ENCODE data around the gene TRPM5.
"Not testable (repeated sequence)": the region's sequence is repeated elsewhere in the genome, so short reads cannot be mapped to it uniquely, and the experiment has no call there.

Gene TRPM5, protein sequence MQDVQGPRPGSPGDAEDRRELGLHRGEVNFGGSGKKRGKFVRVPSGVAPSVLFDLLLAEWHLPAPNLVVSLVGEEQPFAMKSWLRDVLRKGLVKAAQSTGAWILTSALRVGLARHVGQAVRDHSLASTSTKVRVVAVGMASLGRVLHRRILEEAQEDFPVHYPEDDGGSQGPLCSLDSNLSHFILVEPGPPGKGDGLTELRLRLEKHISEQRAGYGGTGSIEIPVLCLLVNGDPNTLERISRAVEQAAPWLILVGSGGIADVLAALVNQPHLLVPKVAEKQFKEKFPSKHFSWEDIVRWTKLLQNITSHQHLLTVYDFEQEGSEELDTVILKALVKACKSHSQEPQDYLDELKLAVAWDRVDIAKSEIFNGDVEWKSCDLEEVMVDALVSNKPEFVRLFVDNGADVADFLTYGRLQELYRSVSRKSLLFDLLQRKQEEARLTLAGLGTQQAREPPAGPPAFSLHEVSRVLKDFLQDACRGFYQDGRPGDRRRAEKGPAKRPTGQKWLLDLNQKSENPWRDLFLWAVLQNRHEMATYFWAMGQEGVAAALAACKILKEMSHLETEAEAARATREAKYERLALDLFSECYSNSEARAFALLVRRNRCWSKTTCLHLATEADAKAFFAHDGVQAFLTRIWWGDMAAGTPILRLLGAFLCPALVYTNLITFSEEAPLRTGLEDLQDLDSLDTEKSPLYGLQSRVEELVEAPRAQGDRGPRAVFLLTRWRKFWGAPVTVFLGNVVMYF (N-terminal part only)

DNA sequence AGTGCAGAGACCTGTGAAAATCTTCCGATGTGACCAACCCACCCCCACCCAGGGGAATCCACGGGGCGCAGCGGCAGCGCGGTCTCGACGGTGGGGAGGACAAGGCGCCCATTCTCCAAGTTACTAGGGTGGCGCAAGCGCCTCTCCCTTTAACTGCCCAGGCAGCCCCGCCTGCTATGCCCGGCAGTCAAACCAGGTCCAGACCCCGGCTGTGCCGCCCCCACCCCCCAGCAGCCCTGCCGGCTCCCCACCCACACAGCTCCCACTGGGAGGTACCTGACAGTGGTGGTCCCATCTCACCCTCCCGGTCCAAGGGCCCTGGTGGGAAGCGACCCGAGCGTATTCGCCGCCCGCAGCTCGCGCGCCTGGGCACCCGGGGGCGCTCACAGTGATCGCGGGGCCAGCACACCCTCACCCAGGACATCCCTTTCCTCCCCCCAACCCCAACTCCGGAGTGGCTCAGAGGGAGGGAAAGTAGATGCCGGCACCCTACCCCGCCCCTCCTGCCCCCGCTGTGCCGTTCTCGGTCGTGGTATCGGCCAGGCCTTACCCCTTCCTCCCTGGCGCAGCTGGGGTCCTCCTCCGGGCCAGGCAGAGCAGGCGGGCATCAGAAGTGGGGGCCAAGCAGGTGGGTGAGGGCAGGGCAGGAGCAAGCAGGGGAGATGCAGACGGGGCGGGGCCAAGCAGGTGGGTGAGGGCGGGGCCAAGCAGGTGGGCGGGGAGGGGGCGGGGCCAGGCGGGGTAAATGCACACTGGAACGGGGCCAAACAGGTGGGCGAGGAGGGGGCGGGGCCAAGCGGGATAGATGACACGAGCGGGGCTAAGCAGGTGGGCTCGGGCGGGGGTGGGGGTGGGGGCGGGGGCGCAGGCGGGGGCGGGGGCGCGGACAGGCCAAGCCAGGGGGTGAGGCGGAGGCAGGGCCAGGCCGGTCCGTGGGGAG is at the start of gene TRPM5:
Gene TRPM5 (minus strand): TSS at position 634 of the 940 bp plus-strand sequence. CDS start 21,478 bp downstream, outside the sequence.
- DNase-seq = peak; percentile 54

DNA sequence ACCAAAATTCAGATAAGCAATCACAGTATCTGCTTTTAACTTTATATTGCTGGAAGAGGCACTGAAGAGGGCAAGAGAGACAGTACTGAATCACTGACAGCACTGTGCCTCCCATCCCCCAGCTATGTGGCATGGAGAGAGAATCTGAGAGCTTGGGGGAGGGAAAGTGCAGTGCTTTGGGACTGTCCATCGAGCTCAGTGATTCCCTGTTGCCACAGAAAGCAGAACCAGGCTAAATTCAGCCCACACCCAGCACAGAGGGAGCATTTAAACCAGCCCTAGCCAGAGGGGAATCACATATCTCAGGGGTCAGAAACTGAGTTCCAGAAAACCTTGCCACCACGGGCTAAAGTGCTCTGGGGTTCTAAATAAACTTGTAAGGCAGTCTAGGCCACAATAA is 44.8 kb upstream of the TRPM5 start:
- DNase-seq = no peak

DNA sequence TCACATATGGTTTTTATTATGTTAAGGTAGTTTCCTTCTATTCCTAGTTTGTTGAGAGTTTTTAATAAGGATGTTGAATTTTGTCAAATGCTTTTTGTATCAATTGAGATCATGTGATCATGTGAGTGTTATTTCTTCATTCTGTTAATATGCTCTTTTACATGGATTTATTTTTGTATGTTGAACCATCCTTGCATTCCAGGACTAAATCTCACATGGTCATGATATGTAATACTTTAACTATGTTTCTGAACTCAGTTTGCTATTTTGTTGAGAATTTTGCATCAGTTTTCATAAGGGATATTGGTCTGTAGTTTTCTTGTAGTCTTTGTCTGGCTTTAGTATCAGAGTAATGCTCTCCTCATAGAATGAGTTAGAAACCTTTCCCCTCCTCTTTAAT is 43.7 kb upstream of the TRPM5 start:
- no peak for DNase-seq

DNA sequence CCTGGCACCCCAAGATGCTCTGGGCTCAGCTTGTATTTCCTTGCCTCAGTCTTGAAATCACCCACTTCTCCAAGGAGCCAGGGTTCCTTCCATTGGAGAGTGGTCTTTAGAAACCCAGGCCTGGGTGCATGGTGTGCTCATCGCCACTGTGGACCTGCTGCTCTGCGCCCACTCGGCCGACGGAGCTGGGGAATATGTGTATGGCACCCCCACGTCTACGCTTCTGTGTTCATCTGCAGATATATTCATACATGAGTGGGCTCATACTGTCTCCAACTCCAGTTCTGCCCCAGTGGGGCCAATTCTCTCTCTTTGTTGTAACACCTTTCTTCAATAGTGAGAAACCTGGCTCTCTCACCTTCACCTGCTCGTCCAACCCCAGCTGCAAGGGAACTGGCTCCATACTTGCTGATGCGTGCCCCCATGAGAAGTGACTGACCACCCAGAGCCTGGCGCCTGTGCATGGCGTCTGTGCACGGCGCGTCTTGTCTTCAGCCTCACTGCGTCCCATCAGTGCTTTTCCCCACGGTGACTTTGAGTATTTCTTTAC is 40.3 kb upstream of the TRPM5 start:
- no peak for DNase-seq

DNA sequence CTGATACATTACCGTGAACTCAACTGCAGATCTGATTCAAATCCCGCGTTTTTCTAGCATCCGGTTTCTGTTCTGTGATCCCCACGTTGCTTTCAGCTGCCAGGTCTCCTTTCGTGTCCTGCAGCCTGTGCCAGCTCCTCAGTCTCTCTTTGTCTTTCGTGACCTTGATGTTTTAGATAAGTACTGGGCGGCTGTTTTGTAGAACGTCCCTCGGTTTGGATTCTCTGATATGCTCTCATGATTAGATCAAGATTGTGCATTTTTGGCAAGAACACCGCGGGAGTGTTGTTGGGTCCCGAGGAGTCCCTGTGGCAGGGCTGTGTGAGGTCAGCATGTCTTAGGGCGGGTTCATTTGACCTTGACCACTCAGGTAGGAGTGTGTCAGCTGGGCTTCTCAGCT is 39.1 kb upstream of the TRPM5 start:
- DNase-seq = no peak

DNA sequence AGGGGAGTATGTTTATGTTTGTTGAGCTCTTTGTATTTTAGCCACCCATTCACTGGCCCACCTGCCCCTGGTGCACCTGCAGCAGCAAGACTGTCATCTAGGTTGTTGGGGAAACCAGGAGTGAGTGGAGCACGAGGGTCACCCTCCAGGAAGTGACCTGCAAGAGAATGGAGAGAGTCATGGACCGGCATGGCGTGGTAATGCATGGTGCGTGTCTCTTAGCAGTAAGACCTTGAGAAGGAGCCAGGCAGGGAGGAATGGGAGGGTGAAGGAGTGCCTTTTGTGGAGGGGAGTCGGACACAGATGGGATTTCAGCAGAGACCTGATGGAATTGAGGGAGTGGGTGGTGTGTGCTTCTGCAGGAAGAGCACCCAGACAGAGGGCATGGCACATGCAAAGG is 38.4 kb upstream of the TRPM5 start:
- DNase-seq = no peak

DNA sequence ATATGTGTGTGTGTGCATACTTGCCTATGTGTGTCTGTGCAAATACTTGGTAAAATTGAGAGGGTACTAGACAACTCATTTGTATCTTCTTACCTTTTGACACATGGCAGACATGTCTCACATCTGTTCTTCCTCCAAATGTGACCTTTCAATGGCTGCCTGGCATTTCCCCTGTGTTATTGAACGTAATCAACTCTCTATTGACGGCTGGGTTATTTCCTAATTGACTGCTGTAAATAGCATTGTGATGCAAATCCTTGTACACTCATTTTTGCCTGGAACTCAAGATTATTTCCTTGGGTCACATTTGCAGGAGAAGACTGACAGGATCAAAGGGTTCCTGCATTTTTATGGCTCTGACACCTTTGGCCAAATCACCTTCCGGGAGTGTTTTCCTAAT is 37.9 kb upstream of the TRPM5 start:
- no peak for DNase-seq

DNA sequence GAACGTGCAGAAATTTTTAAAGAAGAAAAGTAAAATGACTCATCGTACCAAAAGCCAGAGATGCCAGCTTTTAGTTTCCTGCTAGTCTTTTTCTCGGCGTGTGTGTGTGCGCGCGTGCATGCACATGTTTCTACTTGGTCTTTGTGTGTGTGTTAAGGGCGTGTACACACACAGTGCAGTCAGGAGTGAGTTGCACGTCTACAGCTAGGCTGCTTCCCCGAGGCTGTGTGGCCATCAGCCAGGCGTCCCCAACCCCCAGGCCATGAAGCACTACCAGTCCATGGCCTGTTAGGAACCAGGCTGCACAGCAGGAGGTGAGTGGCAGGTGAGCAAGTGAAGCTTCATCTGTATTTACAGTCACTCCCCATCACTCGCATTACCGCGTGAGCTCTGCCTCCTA is 36.9 kb upstream of the TRPM5 start:
- no peak for DNase-seq

DNA sequence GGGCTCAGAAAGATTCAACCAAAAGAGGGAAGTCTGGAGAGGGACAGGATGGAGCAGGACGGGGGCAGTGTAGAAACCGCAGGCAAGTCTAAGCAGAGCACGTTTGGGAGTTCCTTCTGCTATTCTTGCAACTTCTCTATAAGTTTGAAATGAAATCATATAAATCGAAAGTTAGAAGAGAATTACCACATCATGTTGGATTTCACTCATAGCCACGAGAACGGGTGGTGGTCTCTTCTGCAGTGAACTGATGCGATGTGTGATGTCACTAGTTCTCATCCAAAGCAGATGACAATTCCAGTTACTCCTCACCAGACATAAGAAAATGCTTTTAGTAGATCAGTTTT is 36.5 kb upstream of the TRPM5 start:
- DNase-seq = peak; percentile 23

DNA sequence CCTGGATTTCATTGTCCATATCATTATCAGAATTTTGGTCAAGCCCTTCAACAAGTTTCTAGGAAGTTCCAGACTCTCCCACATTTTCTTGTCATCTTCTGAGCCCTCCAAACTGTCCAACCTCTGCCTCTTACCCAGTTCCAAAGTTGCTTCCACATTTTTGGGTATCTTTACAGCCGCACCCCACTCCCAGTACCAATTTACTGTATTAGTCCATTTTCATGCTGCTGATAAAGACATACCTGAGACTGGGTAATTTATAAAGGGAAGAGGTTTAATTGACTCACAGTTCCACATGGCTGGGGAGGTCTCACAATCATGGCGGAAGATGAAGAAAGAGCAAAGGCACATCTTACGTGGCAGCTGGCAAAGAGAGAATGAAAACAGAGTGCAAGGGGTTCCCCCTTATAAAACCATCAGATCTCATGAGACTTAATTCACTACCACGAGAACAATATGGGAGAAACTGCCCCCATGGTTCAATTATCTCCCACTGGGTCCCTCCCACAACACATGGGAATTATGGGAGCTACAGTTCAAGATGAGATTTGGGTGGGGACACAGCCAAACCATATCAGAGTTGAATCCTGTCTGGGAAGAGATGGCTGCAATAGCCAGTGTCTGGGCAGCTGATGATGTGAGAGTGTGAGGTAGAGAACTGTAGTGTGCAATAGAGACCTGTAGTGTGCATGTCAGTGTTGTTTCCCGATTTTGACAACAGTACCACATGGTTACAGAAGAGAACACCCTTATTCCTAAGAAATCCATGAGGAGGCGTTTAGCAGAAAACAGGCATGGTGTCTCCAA is 36.0 kb upstream of the TRPM5 start:
- DNase-seq = not testable (repeated sequence)

DNA sequence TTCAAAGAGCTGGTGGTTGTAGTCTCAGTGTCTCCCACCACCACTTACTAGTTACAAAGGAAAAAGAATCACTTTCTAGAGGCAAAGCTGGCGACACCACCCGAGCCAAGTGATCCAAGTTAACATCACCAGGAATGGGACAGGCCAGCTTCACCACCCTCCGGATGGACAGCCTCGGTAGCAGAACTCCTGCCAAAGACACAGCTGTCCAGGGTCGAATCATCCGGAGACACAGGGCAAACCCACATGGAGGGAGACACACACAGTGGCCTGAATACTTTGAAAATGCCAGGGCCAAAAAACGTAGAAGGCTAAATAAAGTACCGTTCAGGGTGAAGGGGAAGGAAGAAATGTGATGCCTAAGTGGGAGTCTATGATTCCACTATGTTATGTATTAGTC is 33.6 kb upstream of the TRPM5 start:
- DNase-seq = no peak

DNA sequence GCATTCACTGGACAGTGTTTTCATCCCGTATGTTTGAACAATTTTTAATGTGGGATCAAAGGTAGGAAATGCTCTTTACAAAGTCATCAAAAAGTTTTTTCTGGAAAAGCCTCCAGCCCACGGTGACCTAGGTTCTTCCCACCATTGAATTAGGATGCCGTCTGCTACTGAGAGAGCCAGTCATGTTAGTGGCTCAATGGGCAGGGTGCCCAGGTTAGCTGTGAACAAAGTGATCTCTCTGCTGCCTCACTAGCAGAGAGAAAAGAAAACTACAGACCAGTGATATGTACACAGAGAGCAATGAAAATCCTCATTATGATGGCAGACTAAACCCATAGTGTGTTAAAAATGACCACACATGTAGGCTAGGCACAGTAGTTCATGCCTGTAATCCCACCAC is 32.9 kb upstream of the TRPM5 start:
- DNase-seq = no peak

DNA sequence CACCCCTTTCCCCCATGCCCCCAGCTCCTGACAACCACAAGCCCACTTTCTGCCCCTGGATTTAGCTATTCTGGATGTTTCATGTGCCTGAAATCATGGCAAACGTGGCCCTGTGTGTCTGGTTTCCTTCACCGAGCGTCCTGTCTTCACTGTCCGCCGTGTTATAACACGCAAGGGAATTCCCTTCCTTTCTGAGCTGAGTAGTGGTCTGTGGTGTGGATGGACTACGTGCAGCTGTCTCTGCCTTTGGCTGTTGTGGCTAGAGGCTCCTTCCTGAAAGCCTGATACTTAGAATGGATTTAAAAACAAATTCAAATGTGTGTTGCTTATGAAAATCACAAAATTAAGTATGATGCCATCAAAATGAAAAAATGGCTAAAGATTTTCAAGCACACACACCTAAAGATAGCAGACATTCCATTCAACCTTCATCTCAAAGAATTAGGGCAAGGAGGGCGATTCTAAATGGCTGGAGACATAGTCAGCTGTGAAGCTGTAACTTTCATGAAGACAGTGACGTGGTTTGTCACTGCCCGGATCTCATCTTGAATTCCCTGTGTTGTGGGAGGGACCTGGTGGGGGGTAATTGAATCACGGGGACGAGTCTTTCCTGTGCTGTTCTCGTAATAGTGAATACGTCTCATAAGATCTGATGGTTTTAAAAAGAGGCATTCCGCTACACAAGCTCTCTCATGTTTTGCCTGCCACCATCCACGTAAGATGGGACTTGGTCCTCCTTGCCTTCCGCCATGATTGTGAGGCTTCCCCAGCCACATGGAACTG is 31.0 kb upstream of the TRPM5 start:
- DNase-seq = no peak

DNA sequence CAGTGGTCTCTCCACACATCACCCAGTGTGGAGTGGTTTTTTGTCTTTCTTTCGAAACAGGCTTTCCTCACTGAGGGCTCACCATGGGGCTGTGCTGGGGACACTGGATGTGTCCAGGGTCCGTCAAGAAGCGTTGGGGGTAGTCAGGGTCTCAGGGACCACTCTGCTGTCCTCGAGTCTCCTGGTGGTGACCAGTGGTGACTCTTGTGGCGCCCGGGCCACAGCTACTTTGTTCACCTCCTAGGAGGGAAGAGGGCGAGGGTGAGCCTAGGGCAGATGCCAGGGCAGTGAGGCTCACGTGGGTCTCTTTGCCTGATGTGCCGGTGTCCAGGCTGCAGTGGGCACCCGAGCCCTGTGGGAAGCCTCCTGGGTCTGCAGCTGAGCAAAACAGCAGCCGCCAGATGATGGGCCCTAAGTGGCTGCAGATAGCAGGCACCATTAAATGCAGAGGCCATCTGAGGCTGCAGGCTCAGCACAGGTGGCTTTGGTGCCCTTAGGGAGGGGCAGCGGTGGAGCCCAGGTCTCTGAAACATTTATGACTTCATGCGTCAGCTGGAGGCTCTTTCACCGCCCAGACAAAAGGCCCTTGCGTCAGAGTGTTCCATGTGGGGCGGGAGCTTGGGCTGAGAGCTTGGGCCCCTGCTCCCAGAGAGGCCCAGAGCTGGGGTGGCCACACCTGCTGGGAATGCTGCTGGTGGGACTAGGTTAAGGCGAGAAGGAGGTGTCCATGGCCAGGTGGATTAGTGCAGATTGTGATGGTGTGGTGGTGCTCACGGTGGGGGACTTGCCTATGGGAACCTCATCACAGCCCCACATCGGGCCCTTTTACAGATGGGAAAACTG is 30.0 kb upstream of the TRPM5 start:
- no peak for DNase-seq

DNA sequence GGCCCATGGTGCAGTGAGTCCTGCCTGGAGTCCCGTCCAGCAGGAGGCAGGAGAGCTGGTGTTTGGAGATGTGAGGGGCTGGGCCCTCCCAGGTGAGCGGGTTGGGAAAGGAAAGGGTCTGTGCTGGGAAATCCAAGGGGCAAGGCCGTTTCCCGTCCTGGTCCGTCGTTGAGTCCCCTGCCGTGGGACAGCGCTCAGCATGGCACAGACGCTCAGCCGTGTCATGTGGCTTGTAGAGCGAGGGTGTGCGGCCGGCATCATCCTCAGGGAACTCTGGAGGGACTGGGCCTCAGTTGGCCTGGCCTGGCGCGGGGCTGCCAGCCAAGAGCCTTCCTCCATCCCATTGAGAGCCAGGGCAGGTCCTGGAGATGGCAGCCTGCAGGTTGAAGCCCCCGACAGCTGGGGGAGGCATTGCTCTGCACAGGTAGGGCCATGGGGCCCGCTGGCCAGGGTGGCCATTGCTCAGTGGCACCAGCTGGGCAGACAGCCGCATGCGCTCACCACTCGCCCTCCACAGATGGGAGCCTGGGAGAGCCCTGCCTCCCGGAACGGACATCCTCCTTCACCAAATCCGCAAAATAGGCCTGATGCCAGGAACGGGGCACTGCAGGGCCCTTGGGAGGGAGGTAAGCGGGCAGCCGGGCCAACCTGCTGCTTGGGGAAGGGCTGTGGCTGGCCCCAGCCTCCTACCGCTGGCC is 29.2 kb upstream of the TRPM5 start:
- DNase-seq = no peak

DNA sequence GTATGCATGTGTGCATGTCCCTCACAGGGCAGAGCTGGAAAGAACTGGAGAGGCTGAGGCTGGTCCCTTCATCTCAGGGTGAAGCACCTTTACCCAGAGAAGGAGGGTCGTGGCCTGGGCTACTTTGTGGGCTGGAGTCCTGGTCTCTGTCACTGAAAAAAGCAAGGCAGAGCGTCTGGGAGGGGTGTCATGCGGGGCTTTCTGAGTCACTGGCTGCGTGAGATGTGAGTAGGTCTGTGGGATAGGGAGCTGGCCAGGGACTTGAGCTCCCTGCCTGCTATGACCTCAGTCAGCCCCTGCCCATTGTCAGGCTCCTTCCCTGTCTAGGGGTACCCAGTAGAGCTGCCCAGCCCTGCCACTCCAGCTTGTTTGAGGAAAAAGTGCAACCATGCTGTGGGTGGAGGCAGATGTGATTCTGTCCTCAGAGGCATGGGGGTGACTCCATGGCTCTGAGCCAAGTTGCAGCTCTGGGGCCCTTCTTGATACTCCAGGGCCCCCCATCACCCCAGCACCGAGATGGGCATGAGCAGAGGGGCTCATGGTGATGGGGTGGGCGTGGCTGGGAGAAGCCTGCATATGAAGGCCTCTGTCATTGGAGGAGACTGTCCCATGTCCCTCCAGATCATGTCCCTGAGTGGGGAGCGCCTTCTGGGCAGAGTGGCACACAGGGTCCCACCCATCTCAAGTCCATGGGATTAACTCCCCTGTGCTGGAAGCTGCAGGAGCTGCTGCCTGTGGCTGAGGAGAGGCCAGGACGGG is 28.3 kb upstream of the TRPM5 start:
- no peak for DNase-seq

DNA sequence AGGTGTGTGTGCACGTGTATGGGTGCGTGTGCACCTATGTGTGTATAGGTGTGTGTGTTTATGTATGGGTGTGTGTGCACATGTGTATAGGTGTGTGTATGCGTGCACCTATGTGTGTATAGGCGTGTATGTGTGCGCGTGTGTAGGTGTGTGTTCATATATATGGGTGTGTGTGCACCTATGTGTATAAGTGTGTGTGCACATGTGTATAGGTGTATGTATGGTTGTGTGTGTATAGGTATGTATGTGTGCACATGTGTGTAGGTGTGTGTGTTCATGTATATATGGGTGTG is 27.4 kb upstream of the TRPM5 start:
- DNase-seq = no peak

DNA sequence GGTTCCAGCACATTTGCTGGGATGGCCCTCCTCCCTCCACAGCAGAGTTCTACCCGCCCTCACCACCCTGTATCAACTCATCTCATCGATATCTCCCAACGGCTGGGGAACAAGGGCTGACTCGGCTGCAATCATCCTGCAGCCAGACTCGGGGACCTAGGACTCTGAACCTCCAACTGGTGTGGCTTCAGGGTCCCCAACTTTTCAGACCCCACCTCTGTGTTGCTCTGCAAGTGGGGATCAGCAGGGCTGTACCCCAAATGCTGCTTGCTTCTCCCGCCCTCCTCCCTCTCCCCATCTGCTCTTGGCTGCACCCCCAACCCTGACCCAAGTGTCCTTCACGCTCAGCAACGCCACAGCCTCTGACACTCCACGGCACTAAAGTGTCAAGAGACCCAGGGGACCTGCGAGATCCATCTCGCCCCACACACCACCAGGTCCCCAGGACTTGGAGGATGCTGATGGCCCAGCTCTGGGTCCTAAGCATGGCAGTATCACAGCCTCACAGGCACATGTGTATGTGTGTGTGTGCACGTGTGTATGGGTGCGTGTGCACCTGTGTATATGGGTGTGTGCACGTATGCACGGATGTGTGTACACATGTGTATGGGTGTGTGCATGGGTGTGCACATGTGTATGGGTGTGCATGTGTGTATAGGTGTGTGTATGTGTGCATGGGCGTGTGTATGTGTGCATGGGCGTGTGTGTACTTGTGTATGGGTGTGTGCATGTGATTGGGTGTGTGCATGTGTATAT is 26.9 kb upstream of the TRPM5 start:
- DNase-seq = no peak
